Hematopoietic multipotent progenitor cell (in vitro differentiated cells): Measurements from ENCODE around the gene RNU6-8. TPM values are rescaled to one million over a fixed set of nuclear protein-coding genes. Genes with fewer than 3 reads are reported as not detected.
A peak's percentile ranks its signal among the peaks of the same experiment; 100 is the strongest.

Experiments used
- DNase-seq, 3 donors: peaks; one replicate each; pipeline ENCODE4 v3.0.0-alpha.2; 2011 to 2015; ENCODE audit warnings: low read depth in 2 of 3, low spot score in 2 of 3
- total RNA-seq: library from RNA; depleted of rRNA; stranded (reverse); fragments of >200 nt; gene quantifications from one replicate; pipeline ENCODE4 v1.2.3, GENCODE V29; 2012

The RNU6-8 gene
- not detected for total RNA-seq

GRCh38 chr14:32202998-32203882 lies at the start of gene RNU6-8:
RNU6-8 (minus strand) TSS chr14:32203269.
- DNase-seq = peak; percentile 80 to 94 (median 90)

GRCh38 chr14:32252030-32252670 lies 49.1 kb upstream of the RNU6-8 start:
- DNase-seq = peak; percentile 22 to 78 (median 68)

- DNase-seq = no peak
Measured at GRCh38 chr14:32251530-32251929, 48.5 kb upstream of the RNU6-8 start.

GRCh38 chr14:32250681-32251080 lies 47.6 kb upstream of the RNU6-8 start:
- DNase-seq = no peak

GRCh38 chr14:32249780-32250179 lies 46.7 kb upstream of the RNU6-8 start:
- no peak for DNase-seq

- DNase-seq = no peak
Measured at GRCh38 chr14:32249371-32249770, 46.3 kb upstream of the RNU6-8 start.

- no peak for DNase-seq
Measured at GRCh38 chr14:32246751-32247150, 43.7 kb upstream of the RNU6-8 start.

GRCh38 chr14:32244404-32244803 lies 41.3 kb upstream of the RNU6-8 start:
- no peak for DNase-seq

- DNase-seq = peak in 1 of 3 donors; percentile 18
Measured at GRCh38 chr14:32233260-32233659, 30.2 kb upstream of the RNU6-8 start.

GRCh38 chr14:32232481-32232880 lies 29.4 kb upstream of the RNU6-8 start:
- no peak for DNase-seq

- DNase-seq = no peak
Measured at GRCh38 chr14:32230695-32231280, 27.7 kb upstream of the RNU6-8 start.

- DNase-seq = no peak
Measured at GRCh38 chr14:32230181-32230580, 27.1 kb upstream of the RNU6-8 start.

GRCh38 chr14:32226056-32226455 lies 23.0 kb upstream of the RNU6-8 start:
- DNase-seq = no peak

GRCh38 chr14:32225378-32225920 lies 22.4 kb upstream of the RNU6-8 start:
- DNase-seq = no peak

GRCh38 chr14:32224737-32225377 lies 21.8 kb upstream of the RNU6-8 start:
- DNase-seq = peak in 2 of 3 donors; percentile 66 to 73

- peak in 2 of 3 donors; percentile 68 to 69 for DNase-seq
Measured at GRCh38 chr14:32217301-32217700, 14.2 kb upstream of the RNU6-8 start.

GRCh38 chr14:32212833-32213232 lies 9.8 kb upstream of the RNU6-8 start:
- DNase-seq = no peak

- no peak for DNase-seq
Measured at GRCh38 chr14:32211068-32211404, 8.0 kb upstream of the RNU6-8 start.

- no peak for DNase-seq
Measured at GRCh38 chr14:32209471-32209870, 6.4 kb upstream of the RNU6-8 start.

GRCh38 chr14:32208490-32208889 lies 5.4 kb upstream of the RNU6-8 start:
- no peak for DNase-seq

- no peak for DNase-seq
Measured at GRCh38 chr14:32206552-32206951, 3.5 kb upstream of the RNU6-8 start.
